PC-9 (cell line): Measurements from ENCODE around the gene TBC1D2B. TPM values are rescaled to one million over a fixed set of nuclear protein-coding genes. Genes with fewer than 3 reads are reported as not detected.
A peak's percentile ranks its signal among the peaks of the same experiment; 100 is the strongest.

Source experiments
- BruUV-seq: library from RNA; stranded (reverse); fragments of 400-500 nt; replicated peaks from 2 replicates; lab custom pipeline; 2021; lab: Mats Ljungman, UMichigan
- CTCF ChIA-PET: fragments of 300-600 bp; sonication (Branson Sonifier 250); formaldehyde crosslinking; loops from one replicate; lab custom pipeline; 2022; ENCODE audit warnings: antibody characterized with exemption; lab: Charles Lee
- POLR2A ChIA-PET: fragments of 300-600 bp; sonication (Branson Sonifier 250); formaldehyde crosslinking; loops from one replicate; lab custom pipeline; 2022; ENCODE audit warnings: antibody characterized with exemption; ENCODE audit not compliant: unreplicated experiment; lab: Charles Lee
- DNase-seq, 2 experiments: peaks; one replicate each; pipeline versions ENCODE4 v3.0.0 to v3.0.0-alpha.2; 2015 to 2022; ENCODE audit warnings: mixed read lengths in 1 of 2
- H2AFZ ChIP-seq: fragments of 200-600 bp; sonication (generic); 2 replicates; pipeline ENCODE4 v1.8.1; 2017; ENCODE audit warnings: antibody characterized with exemption
- H3F3A ChIP-seq: fragments of 200-600 bp; sonication (generic); 2 replicates; pipeline ENCODE4 v1.8.1; 2017; ENCODE audit warnings: antibody characterized with exemption, mild to moderate bottlenecking, low read depth; ENCODE audit not compliant: insufficient read depth
- H3K27ac ChIP-seq: fragments of 200-600 bp; sonication (generic); 2 replicates; pipeline ENCODE4 v1.6.1; 2016; ENCODE audit warnings: mixed run types
- H3K27me3 ChIP-seq: fragments of 200-600 bp; sonication (generic); 2 replicates; pipeline ENCODE4 v1.6.1; 2016; ENCODE audit warnings: low read depth, mixed run types; ENCODE audit not compliant: insufficient read depth
- H3K36me3 ChIP-seq: fragments of 200-600 bp; sonication (generic); 2 replicates; pipeline ENCODE4 v1.6.1; 2016; ENCODE audit warnings: low read depth, mixed run types
- H3K4me1 ChIP-seq: fragments of 200-600 bp; sonication (generic); replicated peaks from 2 replicates; pipeline ENCODE4 v1.6.1; 2016; ENCODE audit warnings: mixed run types; ENCODE audit not compliant: insufficient read depth
- H3K4me2 ChIP-seq: fragments of 200-600 bp; sonication (generic); 2 replicates; pipeline ENCODE4 v1.6.1; 2017; ENCODE audit warnings: mixed run types
- H3K4me3 ChIP-seq: fragments of 200-600 bp; sonication (generic); 2 replicates; pipeline ENCODE4 v1.6.1; 2016; ENCODE audit warnings: mixed run types
- H3K79me2 ChIP-seq: fragments of 200-600 bp; sonication (generic); 2 replicates; pipeline ENCODE4 v1.6.1; 2017; ENCODE audit warnings: low read depth, mixed run types
- H3K9me2 ChIP-seq: fragments of 200-600 bp; sonication (generic); 2 replicates; pipeline ENCODE4 v1.8.1; 2017; ENCODE audit warnings: mild to moderate bottlenecking; ENCODE audit not compliant: insufficient read depth
- H3K9me3 ChIP-seq: fragments of 200-600 bp; sonication (generic); 2 replicates; pipeline ENCODE4 v1.8.1; 2016; ENCODE audit warnings: low read depth; ENCODE audit not compliant: insufficient read depth
- H4K20me1 ChIP-seq: fragments of 200-600 bp; sonication (generic); 2 replicates; pipeline ENCODE4 v1.8.1; 2017; ENCODE audit not compliant: insufficient read depth
- EZH2 ChIP-seq: fragments of 200-600 bp; sonication (generic); IDR thresholded peaks from 2 replicates; pipeline ENCODE4 v1.8.0; 2017; ENCODE audit warnings: antibody characterized with exemption, low read depth
- intact Hi-C: fragments of 100-400 bp; cut with micrococcal nuclease; formaldehyde crosslinking; loops from one replicate; pipeline ENCODE4 v1.10.0; 2022; ENCODE audit not compliant: unreplicated experiment
- total RNA-seq: library from RNA; stranded (reverse); gene quantifications from 2 replicates; pipeline ENCODE4 v1.2.3, GENCODE V29; 2021
- TF ChIP-seq, protein P1 (sequence below): fragments of 200-600 bp; sonication (generic); conservative IDR thresholded peaks from 2 replicates; pipeline ENCODE4 v1.6.1; 2017; ENCODE audit warnings: mixed run types, antibody characterized with exemption, mild to moderate bottlenecking, moderate library complexity

The TBC1D2B gene
- total RNA-seq, 1 experiment from 2014 or later = 27.7 TPM

DNA sequence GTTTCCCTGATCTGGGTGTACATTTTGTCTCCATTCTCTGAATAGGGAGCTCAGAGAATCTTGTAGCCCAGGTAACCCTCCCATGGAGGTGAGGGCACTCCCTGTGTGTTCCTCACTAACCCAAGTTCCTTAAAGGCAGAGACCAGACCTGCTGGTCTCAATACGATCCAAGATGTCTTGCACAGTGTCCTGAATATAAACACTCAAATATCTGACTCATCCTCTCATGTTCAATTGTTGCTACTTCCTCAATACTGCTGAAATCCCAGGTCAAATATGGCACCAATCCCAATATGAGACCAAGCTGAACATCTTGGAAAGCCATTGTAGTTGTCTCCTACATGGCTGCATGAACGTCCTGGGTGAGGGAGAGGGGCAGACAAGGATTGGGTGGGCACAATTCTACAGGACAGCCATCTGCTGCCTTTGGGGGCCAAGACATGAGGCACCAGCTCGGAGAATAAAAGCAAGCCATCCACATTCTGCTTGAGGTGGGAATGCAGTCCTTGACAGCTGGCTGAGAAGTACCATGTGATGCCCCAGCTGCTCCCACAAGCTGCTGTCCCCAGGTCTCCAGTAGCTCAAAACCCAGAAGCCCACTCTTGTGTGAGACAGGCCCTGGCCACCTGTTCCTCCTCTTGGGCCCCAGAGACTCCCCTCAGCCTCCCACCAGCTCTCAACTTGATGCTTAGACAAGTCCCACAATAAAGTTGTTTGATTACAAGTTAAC, 18.2 kb downstream of the TBC1D2B start:
- Histone ChIP-seq H3K4me2 (peak overlapping the region; percentile 17; the same call in 1 of the 2 replicates), H3F3A (peaks cover 20% of the 10 kb centered on the region; the same call in 1 of the 2 replicates), H4K20me1 (no peaks in the 10 kb centered on the region; the same call in 1 of the 2 replicates), H3K9me3 (no peaks in the 10 kb centered on the region), H3K9me2 (no peaks in the 10 kb centered on the region), H3K79me2 (peaks cover 30% of the 10 kb centered on the region), H2AFZ (no peak overlapping the region), H3K36me3 (no peaks in the 10 kb centered on the region), H3K4me3 (no peak overlapping the region), H3K4me1 (peaks cover 46% of the 10 kb centered on the region), H3K27ac (0 out of 2 replicates have a peak overlapping the region, but pooled peaks have one; percentile 33), H3K27me3 (no peaks in the 10 kb centered on the region)
- peak in 1 of 2 experiments; percentile 48 for DNase-seq
- intact Hi-C loops = no loop called here
- TF ChIP-seq, protein P1, sequence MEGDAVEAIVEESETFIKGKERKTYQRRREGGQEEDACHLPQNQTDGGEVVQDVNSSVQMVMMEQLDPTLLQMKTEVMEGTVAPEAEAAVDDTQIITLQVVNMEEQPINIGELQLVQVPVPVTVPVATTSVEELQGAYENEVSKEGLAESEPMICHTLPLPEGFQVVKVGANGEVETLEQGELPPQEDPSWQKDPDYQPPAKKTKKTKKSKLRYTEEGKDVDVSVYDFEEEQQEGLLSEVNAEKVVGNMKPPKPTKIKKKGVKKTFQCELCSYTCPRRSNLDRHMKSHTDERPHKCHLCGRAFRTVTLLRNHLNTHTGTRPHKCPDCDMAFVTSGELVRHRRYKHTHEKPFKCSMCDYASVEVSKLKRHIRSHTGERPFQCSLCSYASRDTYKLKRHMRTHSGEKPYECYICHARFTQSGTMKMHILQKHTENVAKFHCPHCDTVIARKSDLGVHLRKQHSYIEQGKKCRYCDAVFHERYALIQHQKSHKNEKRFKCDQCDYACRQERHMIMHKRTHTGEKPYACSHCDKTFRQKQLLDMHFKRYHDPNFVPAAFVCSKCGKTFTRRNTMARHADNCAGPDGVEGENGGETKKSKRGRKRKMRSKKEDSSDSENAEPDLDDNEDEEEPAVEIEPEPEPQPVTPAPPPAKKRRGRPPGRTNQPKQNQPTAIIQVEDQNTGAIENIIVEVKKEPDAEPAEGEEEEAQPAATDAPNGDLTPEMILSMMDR = no peak
- TF ChIP-seq EZH2 = no peak
- BruUV-seq = no TSS peak
- ChIA-PET POLR2A (no interaction called here), CTCF (no interaction called here)

DNA sequence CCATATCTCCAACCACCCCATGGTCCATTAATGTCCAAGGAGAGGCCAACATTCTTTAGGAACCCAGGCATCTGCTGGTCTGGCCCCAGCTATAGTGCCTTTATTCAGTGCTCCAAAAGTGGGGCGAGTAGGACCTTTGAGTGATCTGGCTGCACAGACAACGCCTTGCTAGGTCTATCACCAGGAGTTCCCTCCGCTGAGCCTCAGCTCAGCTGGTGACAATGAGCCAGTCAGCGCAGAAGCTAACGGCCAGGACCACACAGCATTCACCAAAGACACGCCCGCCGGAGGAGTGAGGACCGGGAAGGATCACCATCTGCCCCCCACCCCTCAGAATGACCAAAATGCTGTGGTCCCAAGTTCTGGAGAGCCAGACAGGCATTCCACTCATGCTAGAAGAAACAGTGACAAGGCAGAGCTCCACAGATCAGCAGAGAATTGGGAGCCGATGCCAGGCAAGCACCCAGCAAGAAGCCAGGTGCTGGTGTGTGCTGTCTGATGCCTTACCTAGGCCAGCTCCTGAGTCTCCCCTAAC, 19.0 kb downstream of the TBC1D2B start:
- Histone ChIP-seq H3K27me3 (no peaks in the 10 kb centered on the region), H3K79me2 (peaks cover 22% of the 10 kb centered on the region), H3K4me2 (no peak overlapping the region), H3F3A (peaks cover 20% of the 10 kb centered on the region; the same call in 1 of the 2 replicates), H3K36me3 (no peaks in the 10 kb centered on the region), H3K9me3 (no peaks in the 10 kb centered on the region), H3K4me1 (peaks cover 46% of the 10 kb centered on the region), H3K4me3 (no peak overlapping the region), H4K20me1 (no peaks in the 10 kb centered on the region; the same call in 1 of the 2 replicates), H2AFZ (no peak overlapping the region), H3K9me2 (no peaks in the 10 kb centered on the region), H3K27ac (no peak overlapping the region)
- DNase-seq = no peak
- ChIA-PET CTCF (interaction anchor here (0.6 kb wide), 1 partner anchor 199 kb away, joined by 3 read pairs; no protein-coding TSS in a partner anchor), POLR2A (no interaction called here)
- intact Hi-C loops = no loop called here
- TF ChIP-seq, protein P1 = no peak
- TF ChIP-seq EZH2 = no peak
- no TSS peak for BruUV-seq

DNA sequence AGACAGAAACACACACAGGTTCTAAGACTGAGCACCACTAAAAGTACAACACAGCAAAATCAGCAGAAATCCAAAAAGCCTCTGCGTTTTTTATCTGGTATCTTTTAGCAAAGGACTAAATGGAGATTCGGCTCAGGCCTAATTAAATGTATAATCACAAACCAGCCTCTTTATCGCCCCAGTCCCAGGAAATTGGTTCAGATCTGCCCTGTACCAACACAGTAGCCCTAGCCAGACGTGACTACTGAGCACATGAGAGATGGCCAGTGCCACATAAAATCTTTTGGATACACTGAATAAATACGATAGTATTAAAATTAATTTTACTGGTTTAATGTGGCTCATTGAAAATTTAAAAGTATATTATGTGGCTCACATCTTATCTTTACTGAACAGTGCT, 19.7 kb downstream of the TBC1D2B start:
- DNase-seq = no peak
- H3K79me2 ChIP-seq = peaks cover 15% of the 10 kb centered on the region
- no peaks in the 10 kb centered on the region for H3K9me3 ChIP-seq
- no peak overlapping the region for H2AFZ ChIP-seq
- H3K9me2 ChIP-seq = no peaks in the 10 kb centered on the region
- peak overlapping the region; percentile 62; the same call in 1 of the 2 replicates for H3K27ac ChIP-seq
- intact Hi-C loops = no loop called here
- ChIA-PET POLR2A (no interaction called here), CTCF (no interaction called here)
- H3K4me1 ChIP-seq = peaks cover 46% of the 10 kb centered on the region
- no peaks in the 10 kb centered on the region for H3K36me3 ChIP-seq
- H3K4me2 ChIP-seq = peak overlapping the region; percentile 66; the same call in 1 of the 2 replicates
- no peaks in the 10 kb centered on the region; the same call in 1 of the 2 replicates for H4K20me1 ChIP-seq
- TF ChIP-seq, protein P1 = no peak
- TF ChIP-seq EZH2 = no peak
- H3K4me3 ChIP-seq = no peak overlapping the region
- H3F3A ChIP-seq = peaks cover 20% of the 10 kb centered on the region; the same call in 1 of the 2 replicates
- no peaks in the 10 kb centered on the region for H3K27me3 ChIP-seq
- BruUV-seq = no TSS peak
